HL-60 (cell line): ENCODE results near the gene ALG5.

Experiments used
- DNase-seq, 2 experiments: peaks; one replicate each; pipeline ENCODE4 v3.0.0-alpha.2; 2010 to 2020; ENCODE audit warnings: low read depth in 1 of 2, low spot score in 1 of 2
- H3K27ac ChIP-seq: fragments of 250-450 bp; sonication (Bioruptor Pico); replicated peaks from 2 replicates; pipeline ENCODE4 v1.5.1; 2020; ENCODE audit warnings: mild to moderate bottlenecking, moderate library complexity
- H3K27me3 ChIP-seq: fragments of 250-450 bp; sonication (Bioruptor Pico); 2 replicates; pipeline ENCODE4 v1.5.1; 2021; ENCODE audit warnings: mild to moderate bottlenecking, moderate library complexity; ENCODE audit not compliant: insufficient read depth, poor library complexity, severe bottlenecking
- H3K4me3 ChIP-seq: replicated peaks from 2 replicates; pipeline ENCODE4 v1.5.1; 2011; ENCODE audit warnings: mild to moderate bottlenecking, control low read depth, low read length; ENCODE audit not compliant: insufficient read depth
- GABPA ChIP-seq: IDR thresholded peaks from 2 replicates; pipeline ENCODE4 v1.6.1; 2012; ENCODE audit warnings: low read depth
- POLR2AphosphoS5 ChIP-seq: IDR thresholded peaks from 2 replicates; pipeline ENCODE4 v1.6.1; 2012; ENCODE audit warnings: low read depth
- SPI1 ChIP-seq: IDR thresholded peaks from 2 replicates; pipeline ENCODE4 v1.6.1; 2012; ENCODE audit warnings: low read depth, mild to moderate bottlenecking, borderline replicate concordance
- TF ChIP-seq, protein P1 (sequence below): IDR thresholded peaks from one replicate; pipeline ENCODE4 v1.5.1; 2011; ENCODE audit warnings: low read length, control low read depth, inconsistent platforms; ENCODE audit not compliant: insufficient read depth
- TF ChIP-seq, protein P2 (sequence below): IDR thresholded peaks from 2 replicates; pipeline ENCODE4 v1.6.1; 2012; ENCODE audit warnings: low read depth; ENCODE audit not compliant: insufficient replicate concordance

The ALG5 gene

DNA sequence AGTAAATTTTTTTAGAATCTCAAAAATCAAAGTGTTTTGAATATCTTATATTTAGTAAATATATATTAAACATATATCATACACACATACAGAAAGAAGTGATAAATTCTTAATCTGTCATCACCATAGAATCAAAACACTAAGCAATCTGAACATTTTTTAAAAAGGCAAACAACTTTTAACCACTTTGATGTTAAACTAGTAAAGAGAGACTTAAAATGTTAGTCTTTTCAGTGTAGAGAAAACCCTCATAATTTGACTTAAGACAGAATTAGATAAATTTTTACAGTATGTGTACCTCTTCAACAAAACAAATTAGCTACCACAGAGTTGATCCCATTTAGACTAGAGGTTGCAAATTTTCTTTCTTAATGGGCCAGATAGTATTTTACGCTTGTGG is 46.9 kb upstream of the ALG5 start:
- Histone ChIP-seq H3K27me3 (no peaks in the 10 kb centered on the region), H3K27ac (no peak overlapping the region), H3K4me3 (no peak overlapping the region)
- TF ChIP-seq, protein P1, sequence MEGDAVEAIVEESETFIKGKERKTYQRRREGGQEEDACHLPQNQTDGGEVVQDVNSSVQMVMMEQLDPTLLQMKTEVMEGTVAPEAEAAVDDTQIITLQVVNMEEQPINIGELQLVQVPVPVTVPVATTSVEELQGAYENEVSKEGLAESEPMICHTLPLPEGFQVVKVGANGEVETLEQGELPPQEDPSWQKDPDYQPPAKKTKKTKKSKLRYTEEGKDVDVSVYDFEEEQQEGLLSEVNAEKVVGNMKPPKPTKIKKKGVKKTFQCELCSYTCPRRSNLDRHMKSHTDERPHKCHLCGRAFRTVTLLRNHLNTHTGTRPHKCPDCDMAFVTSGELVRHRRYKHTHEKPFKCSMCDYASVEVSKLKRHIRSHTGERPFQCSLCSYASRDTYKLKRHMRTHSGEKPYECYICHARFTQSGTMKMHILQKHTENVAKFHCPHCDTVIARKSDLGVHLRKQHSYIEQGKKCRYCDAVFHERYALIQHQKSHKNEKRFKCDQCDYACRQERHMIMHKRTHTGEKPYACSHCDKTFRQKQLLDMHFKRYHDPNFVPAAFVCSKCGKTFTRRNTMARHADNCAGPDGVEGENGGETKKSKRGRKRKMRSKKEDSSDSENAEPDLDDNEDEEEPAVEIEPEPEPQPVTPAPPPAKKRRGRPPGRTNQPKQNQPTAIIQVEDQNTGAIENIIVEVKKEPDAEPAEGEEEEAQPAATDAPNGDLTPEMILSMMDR, result no peak
- TF ChIP-seq, protein P2, sequence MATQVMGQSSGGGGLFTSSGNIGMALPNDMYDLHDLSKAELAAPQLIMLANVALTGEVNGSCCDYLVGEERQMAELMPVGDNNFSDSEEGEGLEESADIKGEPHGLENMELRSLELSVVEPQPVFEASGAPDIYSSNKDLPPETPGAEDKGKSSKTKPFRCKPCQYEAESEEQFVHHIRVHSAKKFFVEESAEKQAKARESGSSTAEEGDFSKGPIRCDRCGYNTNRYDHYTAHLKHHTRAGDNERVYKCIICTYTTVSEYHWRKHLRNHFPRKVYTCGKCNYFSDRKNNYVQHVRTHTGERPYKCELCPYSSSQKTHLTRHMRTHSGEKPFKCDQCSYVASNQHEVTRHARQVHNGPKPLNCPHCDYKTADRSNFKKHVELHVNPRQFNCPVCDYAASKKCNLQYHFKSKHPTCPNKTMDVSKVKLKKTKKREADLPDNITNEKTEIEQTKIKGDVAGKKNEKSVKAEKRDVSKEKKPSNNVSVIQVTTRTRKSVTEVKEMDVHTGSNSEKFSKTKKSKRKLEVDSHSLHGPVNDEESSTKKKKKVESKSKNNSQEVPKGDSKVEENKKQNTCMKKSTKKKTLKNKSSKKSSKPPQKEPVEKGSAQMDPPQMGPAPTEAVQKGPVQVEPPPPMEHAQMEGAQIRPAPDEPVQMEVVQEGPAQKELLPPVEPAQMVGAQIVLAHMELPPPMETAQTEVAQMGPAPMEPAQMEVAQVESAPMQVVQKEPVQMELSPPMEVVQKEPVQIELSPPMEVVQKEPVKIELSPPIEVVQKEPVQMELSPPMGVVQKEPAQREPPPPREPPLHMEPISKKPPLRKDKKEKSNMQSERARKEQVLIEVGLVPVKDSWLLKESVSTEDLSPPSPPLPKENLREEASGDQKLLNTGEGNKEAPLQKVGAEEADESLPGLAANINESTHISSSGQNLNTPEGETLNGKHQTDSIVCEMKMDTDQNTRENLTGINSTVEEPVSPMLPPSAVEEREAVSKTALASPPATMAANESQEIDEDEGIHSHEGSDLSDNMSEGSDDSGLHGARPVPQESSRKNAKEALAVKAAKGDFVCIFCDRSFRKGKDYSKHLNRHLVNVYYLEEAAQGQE, result no peak
- no peak for TF ChIP-seq SPI1
- no peak for TF ChIP-seq POLR2AphosphoS5
- TF ChIP-seq GABPA, result no peak
- no peak for DNase-seq

DNA sequence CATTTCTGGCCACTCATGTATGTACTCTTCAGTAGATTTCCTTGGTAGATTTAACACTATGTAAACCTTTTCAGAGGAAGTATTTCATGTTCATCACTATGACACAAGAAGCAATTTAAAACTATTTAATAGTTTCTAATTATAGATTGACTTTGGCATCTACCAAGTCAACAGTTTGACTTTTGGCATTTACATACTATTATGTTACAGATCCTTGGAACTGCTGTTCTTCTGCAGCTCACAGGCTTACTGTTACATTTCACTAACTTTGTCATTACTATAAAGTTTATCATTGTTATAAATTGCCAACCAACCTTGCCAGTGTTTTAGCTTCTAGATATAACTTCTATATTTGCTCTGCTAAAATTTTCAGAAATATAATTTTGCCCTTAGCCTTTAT is 41.6 kb upstream of the ALG5 start:
- no peaks in the 10 kb centered on the region for H3K27me3 ChIP-seq
- TF ChIP-seq GABPA (no peak), SPI1 (no peak), POLR2AphosphoS5 (no peak)
- TF ChIP-seq, protein P2, result no peak
- TF ChIP-seq, protein P1, result no peak
- no peak overlapping the region for H3K27ac ChIP-seq
- no peak overlapping the region for H3K4me3 ChIP-seq
- no peak for DNase-seq

DNA sequence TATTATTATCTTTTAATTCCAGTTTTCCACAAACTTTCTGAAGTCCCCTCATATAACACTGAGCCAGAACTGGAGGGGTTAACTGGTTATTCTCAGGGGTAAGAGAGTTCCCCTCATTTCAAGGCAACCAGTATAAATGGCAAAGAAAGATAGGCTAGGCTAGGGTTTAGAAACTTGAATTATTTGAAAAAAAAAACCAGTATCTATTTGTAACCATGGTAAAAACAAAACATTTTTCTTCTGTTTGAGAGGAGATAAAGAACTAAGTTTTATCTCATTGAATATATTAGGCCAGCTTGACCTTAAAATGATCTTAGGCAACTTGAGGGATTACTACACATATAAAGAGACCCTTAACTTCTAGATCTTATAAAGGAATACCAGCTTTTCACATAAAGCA is 40.8 kb upstream of the ALG5 start:
- H3K27me3 ChIP-seq, result no peaks in the 10 kb centered on the region
- H3K4me3 ChIP-seq, result no peak overlapping the region
- TF ChIP-seq POLR2AphosphoS5 (no peak), SPI1 (no peak), GABPA (no peak)
- TF ChIP-seq, protein P2, result no peak
- TF ChIP-seq, protein P1, result no peak
- no peak for DNase-seq
- no peak overlapping the region for H3K27ac ChIP-seq
